ENCODE data around the gene RFX8.

Gene RFX8

DNA sequence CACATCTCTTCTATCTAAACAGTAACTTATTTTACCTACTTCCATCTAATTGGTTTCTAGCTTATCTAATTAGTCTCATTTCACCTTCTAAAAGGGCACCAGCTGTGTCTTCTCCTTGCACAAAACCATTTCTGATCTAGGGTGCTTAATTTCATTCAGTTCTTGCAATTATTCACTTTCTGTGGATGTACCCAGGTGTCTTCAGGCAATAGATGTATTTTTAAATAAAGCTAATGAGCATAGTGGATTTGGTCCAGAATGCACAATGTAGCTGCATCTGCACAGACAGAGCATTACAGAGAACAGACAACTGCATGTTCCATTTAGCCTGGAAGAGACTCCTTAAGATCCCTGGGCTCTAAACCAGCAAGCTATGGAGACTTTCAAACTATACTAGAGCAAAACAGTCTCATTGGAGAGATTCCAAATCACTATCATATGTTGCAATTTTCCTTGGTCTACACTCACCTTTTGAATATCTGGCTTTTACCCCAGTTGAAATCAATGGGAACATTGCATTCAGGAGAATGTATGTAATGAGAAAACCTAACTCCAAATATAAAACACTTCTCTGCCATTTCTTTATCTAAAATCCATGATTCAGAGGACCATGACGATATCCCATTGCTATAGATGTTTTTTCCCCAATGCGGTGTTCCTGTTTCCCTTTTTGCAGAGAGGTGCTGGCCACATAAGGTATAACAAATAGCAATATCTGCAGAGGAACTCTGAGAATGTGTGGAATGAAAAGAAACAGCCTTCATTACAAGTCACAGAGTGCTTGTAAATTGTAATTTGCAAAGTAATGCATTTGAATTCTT is 3.5 kb upstream of the RFX8 start:
- Histone ChIP-seq H4K20me1 (ENCODE audit: insufficient read depth, low read length, poor library complexity, severe bottlenecking) (no peaks in the 10 kb centered on the region), H3K4me3 (ENCODE audit: low read length, poor library complexity, severe bottlenecking) (no peak overlapping the region), H3K27me3 (ENCODE audit: insufficient read depth, low read length, poor library complexity, severe bottlenecking) (no peaks in the 10 kb centered on the region), H3K9ac (ENCODE audit: low read depth, low read length, poor library complexity, severe bottlenecking) (no peak overlapping the region), H3K4me2 (ENCODE audit: low read depth, low read length, poor library complexity, severe bottlenecking) (peak overlapping the region; percentile 67), H3K9me3 (ENCODE audit: insufficient read depth, low read depth, low read length) (no peaks in the 10 kb centered on the region), H3K36me3 (ENCODE audit: insufficient read depth, low read length) (no peaks in the 10 kb centered on the region), H3K9me2 (replicated peaks; ENCODE audit: low read depth, low read length) (no peaks in the 10 kb centered on the region), H3F3A (ENCODE audit: low read depth) (peaks cover 13% of the 10 kb centered on the region), H3K79me2 (ENCODE audit: insufficient read depth, low read length) (peaks cover 17% of the 10 kb centered on the region), H3K4me1 (ENCODE audit: insufficient read depth, low read length, poor library complexity, severe bottlenecking) (peaks cover 66% of the 10 kb centered on the region), H2AFZ (ENCODE audit: low read length) (0 out of 2 replicates have a peak overlapping the region, but pooled peaks have one; percentile 35)
- TF ChIP-seq, protein P1, sequence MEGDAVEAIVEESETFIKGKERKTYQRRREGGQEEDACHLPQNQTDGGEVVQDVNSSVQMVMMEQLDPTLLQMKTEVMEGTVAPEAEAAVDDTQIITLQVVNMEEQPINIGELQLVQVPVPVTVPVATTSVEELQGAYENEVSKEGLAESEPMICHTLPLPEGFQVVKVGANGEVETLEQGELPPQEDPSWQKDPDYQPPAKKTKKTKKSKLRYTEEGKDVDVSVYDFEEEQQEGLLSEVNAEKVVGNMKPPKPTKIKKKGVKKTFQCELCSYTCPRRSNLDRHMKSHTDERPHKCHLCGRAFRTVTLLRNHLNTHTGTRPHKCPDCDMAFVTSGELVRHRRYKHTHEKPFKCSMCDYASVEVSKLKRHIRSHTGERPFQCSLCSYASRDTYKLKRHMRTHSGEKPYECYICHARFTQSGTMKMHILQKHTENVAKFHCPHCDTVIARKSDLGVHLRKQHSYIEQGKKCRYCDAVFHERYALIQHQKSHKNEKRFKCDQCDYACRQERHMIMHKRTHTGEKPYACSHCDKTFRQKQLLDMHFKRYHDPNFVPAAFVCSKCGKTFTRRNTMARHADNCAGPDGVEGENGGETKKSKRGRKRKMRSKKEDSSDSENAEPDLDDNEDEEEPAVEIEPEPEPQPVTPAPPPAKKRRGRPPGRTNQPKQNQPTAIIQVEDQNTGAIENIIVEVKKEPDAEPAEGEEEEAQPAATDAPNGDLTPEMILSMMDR (conservative IDR thresholded peaks at IDR 0.05; ENCODE audit: low read length): no peak
- TF ChIP-seq EZH2phosphoT487 (IDR thresholded peaks at IDR 0.05; ENCODE audit: borderline replicate concordance): no peak

DNA sequence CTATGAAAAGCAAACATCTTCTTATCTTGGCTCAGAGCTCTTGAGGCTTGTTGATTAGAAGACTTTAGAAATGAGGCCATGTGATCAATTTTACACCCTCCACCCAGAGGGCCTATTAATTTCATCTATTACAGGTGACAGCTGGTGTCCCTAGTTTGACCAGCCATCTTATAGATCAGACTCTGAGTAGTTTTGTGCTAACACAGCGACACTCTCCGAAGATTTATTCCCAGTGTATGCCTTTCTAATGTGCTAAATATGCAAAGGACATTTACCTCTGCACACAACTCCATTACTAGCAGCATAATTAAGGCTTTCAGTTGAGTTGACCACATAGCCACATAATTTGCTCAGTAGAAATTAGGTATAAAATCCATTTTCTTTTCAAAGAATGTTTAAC is 2.6 kb upstream of the RFX8 start:
- no peaks in the 10 kb centered on the region for H3K36me3 ChIP-seq (ENCODE audit: insufficient read depth, low read length)
- H3K9me3 ChIP-seq (ENCODE audit: insufficient read depth, low read depth, low read length): no peaks in the 10 kb centered on the region
- no peaks in the 10 kb centered on the region for H3K27me3 ChIP-seq (ENCODE audit: insufficient read depth, low read length, poor library complexity, severe bottlenecking)
- TF ChIP-seq, protein P1 (conservative IDR thresholded peaks at IDR 0.05; ENCODE audit: low read length): no peak
- no peak for TF ChIP-seq EZH2phosphoT487 (IDR thresholded peaks at IDR 0.05; ENCODE audit: borderline replicate concordance)
- no peak overlapping the region for H3K4me3 ChIP-seq (ENCODE audit: low read length, poor library complexity, severe bottlenecking)
- peak overlapping the region; percentile 98 for H3K9ac ChIP-seq (ENCODE audit: low read depth, low read length, poor library complexity, severe bottlenecking)
- no peaks in the 10 kb centered on the region for H3K9me2 ChIP-seq (replicated peaks; ENCODE audit: low read depth, low read length)
- peak overlapping the region; percentile 67 for H3K4me2 ChIP-seq (ENCODE audit: low read depth, low read length, poor library complexity, severe bottlenecking)
- H3K4me1 ChIP-seq (ENCODE audit: insufficient read depth, low read length, poor library complexity, severe bottlenecking): peaks cover 74% of the 10 kb centered on the region
- H2AFZ ChIP-seq (ENCODE audit: low read length): 0 out of 2 replicates have a peak overlapping the region, but pooled peaks have one; percentile 35
- no peaks in the 10 kb centered on the region for H4K20me1 ChIP-seq (ENCODE audit: insufficient read depth, low read length, poor library complexity, severe bottlenecking)
- peaks cover 25% of the 10 kb centered on the region for H3K79me2 ChIP-seq (ENCODE audit: insufficient read depth, low read length)
- peaks cover 13% of the 10 kb centered on the region for H3F3A ChIP-seq (ENCODE audit: low read depth)

DNA sequence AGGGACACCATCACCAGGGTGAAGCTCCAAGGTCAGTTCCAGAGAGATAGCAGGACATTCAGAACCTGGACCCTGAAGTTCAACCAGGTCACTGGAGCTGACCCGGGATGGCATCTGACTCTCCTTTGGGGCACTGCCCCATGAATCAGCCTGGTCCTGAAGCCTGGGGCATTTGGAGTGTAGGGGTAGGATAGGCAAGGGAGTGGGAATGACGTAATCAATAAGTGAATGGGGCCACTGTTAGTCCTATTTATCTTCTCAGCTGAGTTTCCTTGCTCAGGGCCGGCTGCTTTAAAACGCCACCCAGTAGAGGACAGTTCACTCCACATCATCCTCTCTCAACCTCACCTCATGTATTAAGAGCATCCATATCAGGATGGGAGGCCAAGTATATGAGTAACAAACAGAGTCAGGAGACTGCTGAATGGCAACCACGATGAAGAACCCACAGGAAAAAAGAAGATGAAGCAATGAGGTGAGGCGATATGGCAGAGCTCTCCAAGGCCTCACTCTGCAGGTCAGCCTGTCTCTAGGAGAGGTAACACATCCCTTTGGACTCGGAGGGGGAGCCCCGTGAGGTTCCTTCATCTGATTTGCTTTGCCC is 1.8 kb upstream of the RFX8 start:
- Histone ChIP-seq H2AFZ (ENCODE audit: low read length) (peak overlapping the region; percentile 38; the same call in 1 of the 2 replicates), H3K4me3 (ENCODE audit: low read length, poor library complexity, severe bottlenecking) (peak overlapping the region; percentile 5), H3K9me2 (replicated peaks; ENCODE audit: low read depth, low read length) (no peaks in the 10 kb centered on the region), H3F3A (ENCODE audit: low read depth) (peaks cover 13% of the 10 kb centered on the region), H3K36me3 (ENCODE audit: insufficient read depth, low read length) (no peaks in the 10 kb centered on the region), H4K20me1 (ENCODE audit: insufficient read depth, low read length, poor library complexity, severe bottlenecking) (no peaks in the 10 kb centered on the region), H3K4me2 (ENCODE audit: low read depth, low read length, poor library complexity, severe bottlenecking) (peak overlapping the region; percentile 67), H3K9ac (ENCODE audit: low read depth, low read length, poor library complexity, severe bottlenecking) (peak overlapping the region; percentile 98), H3K4me1 (ENCODE audit: insufficient read depth, low read length, poor library complexity, severe bottlenecking) (peaks cover 81% of the 10 kb centered on the region), H3K9me3 (ENCODE audit: insufficient read depth, low read depth, low read length) (no peaks in the 10 kb centered on the region), H3K79me2 (ENCODE audit: insufficient read depth, low read length) (peaks cover 34% of the 10 kb centered on the region), H3K27me3 (ENCODE audit: insufficient read depth, low read length, poor library complexity, severe bottlenecking) (no peaks in the 10 kb centered on the region)
- no peak for TF ChIP-seq EZH2phosphoT487 (IDR thresholded peaks at IDR 0.05; ENCODE audit: borderline replicate concordance)
